ENCODE data around the gene ADM5. TPM values are rescaled to one million over a fixed set of nuclear protein-coding genes. Genes with fewer than 3 reads are reported as not detected.

Gene ADM5
- polyA plus RNA-seq, 1 of the 3 experiments (the other 2 are of a cell fraction), result 1.3 TPM

- Histone ChIP-seq H3K36me3 (replicated peaks in 1 of 2; ENCODE audit: control insufficient read depth in 1 of 2, insufficient read depth in 2 of 2, low read length in 1 of 2) (peaks cover 23 to 61% of the 10 kb centered on the region in 2 experiments), H3K4me2 (no peak overlapping the region), H3K27me3 (ENCODE audit: insufficient read depth) (no peaks in the 10 kb centered on the region), H3K79me2 (ENCODE audit: insufficient read depth) (peaks cover 36% of the 10 kb centered on the region), H3K4me3 (ENCODE audit: low read depth in 2 of 2, low read length in 1 of 2) (no peak overlapping the region), H3K9ac (no peak overlapping the region), H3F3A (replicated peaks; ENCODE audit: insufficient read depth) (no peaks in the 10 kb centered on the region), H3K27ac (ENCODE audit: low read depth in 2 of 2, low read length in 1 of 2) (no peak overlapping the region), H3K9me3 (no peaks in the 10 kb centered on the region), H2AFZ (ENCODE audit: low read depth) (no peak overlapping the region), H3K4me1 (ENCODE audit: control insufficient read depth in 1 of 2, insufficient read depth in 2 of 2, low read depth in 1 of 2, low read length in 1 of 2) (no peaks in the 10 kb centered on the region), H3K9me2 (no peaks in the 10 kb centered on the region), H4K20me1 (ENCODE audit: insufficient read depth) (0 out of 2 replicates have a peak, but pooled peaks cover 10% of the 10 kb centered on the region)
- 96% methylated on average over 81 of the region's 110 CpGs for WGBS (ENCODE audit: low lambda C conversion rate)
- TF ChIP-seq USF2 (IDR thresholded peaks at IDR 0.05; ENCODE audit: borderline replicate concordance, low read depth, low read length) (no peak), CHD2 (IDR thresholded peaks at IDR 0.05; ENCODE audit: low read length, partially characterized antibody) (no peak), FOSL2 (IDR thresholded peaks at IDR 0.05; ENCODE audit: borderline replicate concordance, low read depth) (no peak), RXRA (IDR thresholded peaks at IDR 0.05; ENCODE audit: borderline replicate concordance, low read depth) (no peak), TCF12 (IDR thresholded peaks at IDR 0.05) (no peak), GATA2 (CRISPR knock-in tag; IDR thresholded peaks at IDR 0.05) (no peak), CTCF (IDR thresholded peaks at IDR 0.05) (no peak), YY1 (IDR thresholded peaks at IDR 0.05; ENCODE audit: low read depth) (no peak), PBX3 (IDR thresholded peaks at IDR 0.05) (no peak), TEAD4 (IDR thresholded peaks at IDR 0.05; ENCODE audit: borderline replicate concordance, insufficient read depth) (no peak), NRF1 (IDR thresholded peaks at IDR 0.05; ENCODE audit: low read depth, low read length) (no peak), TAF1 (IDR thresholded peaks at IDR 0.05; ENCODE audit: borderline replicate concordance, low read depth, low read length) (no peak), JUND (IDR thresholded peaks at IDR 0.05) (no peak), FOXJ3 (CRISPR knock-in tag; IDR thresholded peaks at IDR 0.05) (no peak), MXI1 (IDR thresholded peaks at IDR 0.05; ENCODE audit: low read depth, low read length) (no peak), SMC3 (IDR thresholded peaks at IDR 0.05; ENCODE audit: low read depth, low read length) (no peak), ZBTB33 (IDR thresholded peaks at IDR 0.05; ENCODE audit: borderline replicate concordance, low read depth) (no peak), RFX5 (IDR thresholded peaks at IDR 0.05; ENCODE audit: low read length) (no peak)
- DNase-seq, result no peak
- ChIA-PET CTCF (no interaction called here), POLR2A (no interaction called here)
Observed at GRCh38 chr19:49651820-49652550, 37.4 kb upstream of the ADM5 start.
